NB4 (cell line): Measurements from ENCODE around the gene PNPO.
A peak's percentile ranks its signal among the peaks of the same experiment; 100 is the strongest.
"Not testable (repeated sequence)": the region's sequence is repeated elsewhere in the genome, so short reads cannot be mapped to it uniquely, and the experiment has no call there.

ENCODE experiments used
- DNase-seq: peaks from one replicate; pipeline ENCODE4 v3.0.0; 2010; ENCODE audit warnings: low read depth
- H3K4me3 ChIP-seq: one replicate; pipeline ENCODE4 v1.5.1; 2011; ENCODE audit warnings: mild to moderate bottlenecking, low read depth, low read length, moderate library complexity
- MYC ChIP-seq: IDR thresholded peaks from 2 replicates; pipeline ENCODE4 v1.6.1; 2011; ENCODE audit warnings: low read depth, low read length
- POLR2A ChIP-seq: IDR thresholded peaks from 2 replicates; pipeline ENCODE4 v1.6.1; 2011; ENCODE audit warnings: mild to moderate bottlenecking; ENCODE audit not compliant: insufficient read length; ENCODE audit errors: extremely low read depth
- TF ChIP-seq, protein P1 (sequence below): IDR thresholded peaks from one replicate; pipeline ENCODE4 v1.5.1; 2012; ENCODE audit warnings: low read depth, low read length
- TF ChIP-seq, protein P2 (sequence below): IDR thresholded peaks from 2 replicates; pipeline ENCODE4 v1.6.1; 2011; ENCODE audit warnings: low read depth, low read length

PNPO gene

DNA sequence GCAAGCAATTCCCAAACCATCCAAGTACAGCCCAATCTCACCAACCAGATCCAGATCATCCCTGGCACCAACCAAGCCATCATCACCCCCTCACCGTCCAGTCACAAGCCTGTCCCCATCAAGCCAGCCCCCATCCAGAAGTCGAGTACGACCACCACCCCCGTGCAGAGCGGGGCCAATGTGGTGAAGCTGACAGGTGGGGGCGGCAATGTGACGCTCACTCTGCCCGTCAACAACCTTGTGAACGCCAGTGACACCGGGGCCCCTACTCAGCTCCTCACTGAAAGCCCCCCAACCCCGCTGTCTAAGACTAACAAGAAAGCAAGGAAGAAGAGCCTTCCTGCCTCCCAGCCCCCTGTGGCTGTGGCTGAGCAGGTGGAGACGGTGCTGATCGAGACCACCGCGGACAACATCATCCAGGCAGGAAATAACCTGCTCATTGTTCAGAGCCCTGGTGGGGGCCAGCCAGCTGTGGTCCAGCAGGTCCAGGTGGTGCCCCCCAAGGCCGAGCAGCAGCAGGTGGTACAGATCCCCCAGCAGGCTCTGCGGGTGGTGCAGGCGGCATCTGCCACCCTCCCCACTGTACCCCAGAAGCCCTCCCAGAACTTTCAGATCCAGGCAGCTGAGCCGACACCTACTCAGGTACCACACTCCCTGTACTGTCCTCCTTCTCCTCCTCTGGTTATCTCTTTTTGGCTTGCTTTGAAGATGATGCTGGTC lies 24.7 kb upstream of the PNPO start:
- TF ChIP-seq POLR2A (no peak), MYC (no peak)
- TF ChIP-seq, protein P1, sequence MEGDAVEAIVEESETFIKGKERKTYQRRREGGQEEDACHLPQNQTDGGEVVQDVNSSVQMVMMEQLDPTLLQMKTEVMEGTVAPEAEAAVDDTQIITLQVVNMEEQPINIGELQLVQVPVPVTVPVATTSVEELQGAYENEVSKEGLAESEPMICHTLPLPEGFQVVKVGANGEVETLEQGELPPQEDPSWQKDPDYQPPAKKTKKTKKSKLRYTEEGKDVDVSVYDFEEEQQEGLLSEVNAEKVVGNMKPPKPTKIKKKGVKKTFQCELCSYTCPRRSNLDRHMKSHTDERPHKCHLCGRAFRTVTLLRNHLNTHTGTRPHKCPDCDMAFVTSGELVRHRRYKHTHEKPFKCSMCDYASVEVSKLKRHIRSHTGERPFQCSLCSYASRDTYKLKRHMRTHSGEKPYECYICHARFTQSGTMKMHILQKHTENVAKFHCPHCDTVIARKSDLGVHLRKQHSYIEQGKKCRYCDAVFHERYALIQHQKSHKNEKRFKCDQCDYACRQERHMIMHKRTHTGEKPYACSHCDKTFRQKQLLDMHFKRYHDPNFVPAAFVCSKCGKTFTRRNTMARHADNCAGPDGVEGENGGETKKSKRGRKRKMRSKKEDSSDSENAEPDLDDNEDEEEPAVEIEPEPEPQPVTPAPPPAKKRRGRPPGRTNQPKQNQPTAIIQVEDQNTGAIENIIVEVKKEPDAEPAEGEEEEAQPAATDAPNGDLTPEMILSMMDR = no peak
- TF ChIP-seq, protein P2, sequence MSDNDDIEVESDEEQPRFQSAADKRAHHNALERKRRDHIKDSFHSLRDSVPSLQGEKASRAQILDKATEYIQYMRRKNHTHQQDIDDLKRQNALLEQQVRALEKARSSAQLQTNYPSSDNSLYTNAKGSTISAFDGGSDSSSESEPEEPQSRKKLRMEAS = no peak
- DNase-seq = no peak
- H3K4me3 ChIP-seq = no peak overlapping the region

DNA sequence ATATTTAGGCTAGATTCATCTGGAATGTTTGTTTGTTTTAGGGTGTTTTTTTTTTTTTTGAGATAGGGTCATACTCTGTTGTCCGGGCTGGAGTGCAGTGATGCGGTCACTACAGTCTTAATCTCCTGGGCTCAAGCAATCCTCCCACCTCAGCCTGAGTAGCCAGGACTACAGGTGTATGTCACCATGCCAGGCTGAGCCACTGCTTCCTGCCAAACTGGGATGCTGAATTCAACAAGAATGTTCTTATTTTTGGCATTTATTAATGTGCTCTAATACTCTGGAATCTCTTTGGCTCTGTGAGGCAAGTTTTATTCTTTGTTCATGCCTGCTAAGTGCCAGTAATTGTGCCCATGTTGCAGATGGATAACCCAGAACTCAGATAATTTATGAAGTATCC lies 23.8 kb upstream of the PNPO start:
- TF ChIP-seq POLR2A (no peak), MYC (no peak)
- TF ChIP-seq, protein P1 = no peak
- TF ChIP-seq, protein P2 = no peak
- no peak overlapping the region for H3K4me3 ChIP-seq
- no peak for DNase-seq

DNA sequence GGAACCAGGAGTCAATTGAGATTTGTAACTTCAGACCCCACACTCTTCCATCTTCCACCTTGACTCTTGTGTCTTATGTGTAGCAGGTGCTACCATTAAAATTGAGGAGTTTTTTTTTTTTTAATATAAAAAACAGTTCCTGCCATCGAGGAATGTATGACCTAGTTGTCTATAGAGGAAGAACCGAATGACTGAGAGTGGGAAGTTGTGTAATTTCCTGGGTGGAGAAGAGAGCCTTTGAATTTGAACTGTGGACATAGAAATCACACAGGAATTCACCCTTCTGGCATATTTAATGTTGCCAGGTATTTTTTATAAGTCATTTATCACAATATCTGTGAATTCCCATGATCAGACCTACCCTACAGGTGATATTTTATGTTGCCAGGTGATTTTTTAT lies 23.4 kb upstream of the PNPO start:
- DNase-seq = peak; percentile 36
- H3K4me3 ChIP-seq = no peak overlapping the region
- TF ChIP-seq MYC = no peak
- TF ChIP-seq, protein P2 = no peak
- TF ChIP-seq, protein P1 = no peak
- TF ChIP-seq POLR2A = no peak

DNA sequence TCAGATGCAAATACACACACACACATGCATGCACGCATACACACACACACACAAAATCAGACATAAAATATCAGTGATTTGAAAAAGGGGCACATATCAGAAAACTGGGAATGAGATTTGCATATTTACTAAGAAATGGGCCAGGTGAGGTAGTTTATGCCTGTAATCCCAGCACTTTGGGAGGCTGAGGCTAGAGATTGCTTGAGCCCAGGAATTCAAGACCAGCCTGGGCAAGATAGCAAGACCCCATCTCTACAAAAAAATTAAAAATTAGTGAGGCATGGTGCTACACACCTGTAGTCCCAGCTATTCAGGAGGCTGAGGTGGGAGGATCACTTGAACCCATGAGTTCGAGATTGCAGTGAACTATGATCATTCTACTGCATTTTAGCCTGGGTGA lies 22.4 kb upstream of the PNPO start:
- no peak overlapping the region for H3K4me3 ChIP-seq
- no peak for DNase-seq
- TF ChIP-seq POLR2A (no peak), MYC (no peak)
- TF ChIP-seq, protein P1 = no peak
- TF ChIP-seq, protein P2 = no peak

DNA sequence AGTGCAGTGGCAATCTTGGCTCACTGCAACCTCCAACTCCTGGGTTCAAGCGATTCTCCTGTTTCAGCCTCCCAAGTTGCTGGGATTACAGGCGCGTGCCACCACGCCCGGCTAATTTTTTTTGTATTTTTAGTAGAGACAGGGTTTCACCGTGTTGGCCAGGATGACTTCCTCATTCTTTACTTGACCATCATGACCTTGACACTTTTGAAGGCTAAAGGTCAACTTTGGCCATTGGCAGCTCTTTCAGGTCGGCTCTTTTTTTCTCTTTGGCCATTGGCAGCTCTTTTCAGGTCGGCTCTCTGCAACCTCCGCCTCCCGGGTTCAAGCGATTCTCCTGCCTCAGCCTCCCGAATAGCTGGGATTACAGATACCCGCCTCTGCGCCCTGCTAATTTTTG lies 21.5 kb upstream of the PNPO start:
- H3K4me3 ChIP-seq, DNase-seq: not testable (repeated sequence)

DNA sequence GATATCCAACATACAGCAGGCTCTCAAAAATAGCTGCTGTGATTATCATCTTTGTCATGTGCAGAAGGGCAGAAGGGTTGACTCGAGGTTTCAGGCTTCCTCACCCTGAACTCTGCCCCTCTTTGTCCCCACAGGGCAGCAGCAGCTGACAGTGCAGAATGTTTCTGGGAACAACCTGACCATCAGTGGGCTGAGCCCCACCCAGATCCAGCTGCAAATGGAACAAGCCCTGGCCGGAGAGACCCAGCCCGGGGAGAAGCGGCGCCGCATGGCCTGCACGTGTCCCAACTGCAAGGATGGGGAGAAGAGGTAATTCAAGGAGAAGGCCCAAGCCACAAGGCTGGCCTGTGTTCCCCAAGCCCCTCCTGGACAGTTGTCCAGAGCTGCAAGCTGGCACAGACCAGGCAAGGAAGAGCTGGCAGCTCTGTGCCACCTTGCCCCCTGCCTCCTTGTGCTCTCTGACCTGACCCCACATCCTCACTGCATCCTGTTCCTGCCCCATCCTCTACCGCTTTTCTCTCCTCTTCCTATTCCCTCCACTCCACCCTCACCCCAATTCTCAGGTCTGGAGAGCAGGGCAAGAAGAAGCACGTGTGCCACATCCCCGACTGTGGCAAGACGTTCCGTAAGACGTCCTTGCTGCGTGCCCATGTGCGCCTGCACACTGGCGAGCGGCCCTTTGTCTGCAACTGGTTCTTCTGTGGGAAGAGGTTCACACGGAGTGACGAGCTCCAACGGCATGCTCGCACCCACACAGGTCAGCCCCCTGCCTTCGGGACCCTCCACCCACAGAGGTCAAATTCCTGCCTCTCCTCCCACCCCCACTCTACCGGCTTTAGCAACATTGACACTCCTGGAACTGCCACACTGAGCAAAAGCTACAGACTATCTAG lies 16.3 kb upstream of the PNPO start:
- DNase-seq = no peak
- TF ChIP-seq, protein P1 = no peak
- TF ChIP-seq MYC (no peak), POLR2A (no peak)
- TF ChIP-seq, protein P2 = no peak
- no peak overlapping the region for H3K4me3 ChIP-seq
